AG08395 (cell line): ENCODE results near the gene GEMIN7.

Source experiments
- DNase-seq: peaks from one replicate; pipeline ENCODE4 v3.0.0; 2012; ENCODE audit warnings: mixed read lengths, low spot score

Gene GEMIN7

DNA sequence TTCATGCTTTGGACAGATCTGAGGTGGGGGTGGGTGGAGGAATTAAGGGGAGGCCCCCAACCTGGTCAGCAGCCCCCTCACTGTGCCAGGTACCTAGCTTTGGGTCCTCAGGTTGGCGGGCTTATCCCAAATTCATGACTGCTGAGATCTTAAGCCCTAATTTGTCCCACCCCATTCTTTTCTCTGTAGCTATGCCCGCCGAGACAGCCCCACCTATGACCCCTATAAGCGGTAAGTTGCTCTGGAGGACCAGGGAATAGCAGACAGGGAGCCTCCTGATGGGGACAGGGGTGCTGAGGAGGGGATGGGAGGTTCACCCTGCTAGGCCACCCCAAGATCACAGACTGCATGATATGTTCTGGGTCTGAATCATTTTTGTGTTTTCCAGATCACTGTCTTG, 17.1 kb upstream of the GEMIN7 start:
- no peak for DNase-seq

- no peak for DNase-seq
Observed at GRCh38 chr19:45063851-45064801, 14.9 kb upstream of the GEMIN7 start.

GRCh38 chr19:45066921-45067661, 12.0 kb upstream of the GEMIN7 start:
- no peak for DNase-seq

GRCh38 chr19:45068041-45068440, 11.0 kb upstream of the GEMIN7 start:
- DNase-seq: no peak

DNA sequence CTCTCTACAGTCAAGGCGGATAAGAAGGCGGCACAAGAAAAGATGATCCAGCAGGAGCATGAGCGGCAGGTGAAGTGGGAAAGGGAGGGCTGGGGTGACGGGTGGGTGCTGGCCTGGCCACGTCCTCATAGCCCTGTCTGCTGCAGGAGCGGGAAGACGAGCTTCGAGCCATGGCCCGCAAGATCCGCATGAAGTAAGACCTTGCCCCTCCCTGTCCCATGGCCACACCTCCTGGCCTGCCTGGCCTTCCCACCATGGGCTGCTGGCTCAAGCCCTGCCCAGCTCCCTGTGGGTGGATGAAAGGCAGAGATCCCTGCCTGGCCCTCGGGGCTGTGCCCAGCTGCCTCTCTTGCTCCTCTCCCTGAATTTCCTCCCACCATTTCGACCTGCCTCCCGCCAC, 10.0 kb upstream of the GEMIN7 start:
- peak; percentile 49 for DNase-seq

DNA sequence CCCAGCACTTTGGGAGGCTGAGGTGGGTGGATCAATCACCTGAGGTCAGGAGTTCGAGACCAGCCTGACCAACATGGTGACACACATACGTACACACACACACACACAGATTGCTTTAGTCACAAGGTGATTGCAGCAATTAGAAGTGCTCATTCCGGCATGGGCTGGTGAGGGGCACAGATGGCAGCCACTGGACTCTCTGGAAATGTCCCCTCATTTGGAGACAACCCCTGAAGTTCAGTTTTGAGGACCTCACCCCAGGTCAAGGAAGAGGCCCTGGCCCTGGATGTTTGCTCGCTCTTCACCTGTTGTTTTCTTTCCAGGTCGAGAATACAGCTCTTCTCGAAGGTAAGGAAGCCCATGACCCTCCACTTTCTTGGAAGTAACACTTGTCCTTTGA, 8.8 kb upstream of the GEMIN7 start:
- DNase-seq: no peak

DNA sequence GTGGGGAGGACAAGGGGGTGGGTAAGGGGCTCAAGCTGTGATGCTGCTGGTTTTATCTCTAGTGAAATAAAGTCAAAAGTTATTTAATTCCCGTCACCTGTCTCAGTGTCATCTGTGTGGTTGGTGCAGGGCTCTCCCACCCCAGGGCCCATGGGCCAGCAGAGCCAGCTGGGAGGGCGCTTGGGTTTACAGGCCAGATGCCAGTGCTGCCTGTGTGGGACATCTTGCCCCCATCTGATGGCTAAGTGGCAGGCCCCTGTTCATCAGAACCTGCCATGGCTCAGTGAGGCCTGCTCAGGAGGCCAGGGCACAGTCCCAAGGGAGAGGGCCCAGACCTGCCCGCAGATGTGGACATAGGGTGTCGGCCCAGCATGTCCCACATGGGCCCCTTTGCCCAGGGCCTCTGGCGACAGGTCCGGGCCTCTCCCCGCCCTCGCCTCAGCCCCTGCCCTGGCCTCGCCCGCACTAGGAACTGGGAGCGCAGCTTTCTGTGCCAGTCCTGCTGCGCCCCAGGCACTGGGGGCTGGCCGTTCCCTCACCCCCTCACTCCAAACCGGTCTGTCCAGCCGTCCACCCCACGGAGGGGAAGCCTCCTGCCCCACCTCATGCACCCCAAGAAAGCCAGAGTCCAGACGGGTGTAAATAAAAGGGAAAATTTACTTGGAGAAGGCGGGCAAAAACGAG, 8.1 kb upstream of the GEMIN7 start:
- no peak for DNase-seq

GRCh38 chr19:45071545-45071938, 7.5 kb upstream of the GEMIN7 start:
- no peak for DNase-seq

DNA sequence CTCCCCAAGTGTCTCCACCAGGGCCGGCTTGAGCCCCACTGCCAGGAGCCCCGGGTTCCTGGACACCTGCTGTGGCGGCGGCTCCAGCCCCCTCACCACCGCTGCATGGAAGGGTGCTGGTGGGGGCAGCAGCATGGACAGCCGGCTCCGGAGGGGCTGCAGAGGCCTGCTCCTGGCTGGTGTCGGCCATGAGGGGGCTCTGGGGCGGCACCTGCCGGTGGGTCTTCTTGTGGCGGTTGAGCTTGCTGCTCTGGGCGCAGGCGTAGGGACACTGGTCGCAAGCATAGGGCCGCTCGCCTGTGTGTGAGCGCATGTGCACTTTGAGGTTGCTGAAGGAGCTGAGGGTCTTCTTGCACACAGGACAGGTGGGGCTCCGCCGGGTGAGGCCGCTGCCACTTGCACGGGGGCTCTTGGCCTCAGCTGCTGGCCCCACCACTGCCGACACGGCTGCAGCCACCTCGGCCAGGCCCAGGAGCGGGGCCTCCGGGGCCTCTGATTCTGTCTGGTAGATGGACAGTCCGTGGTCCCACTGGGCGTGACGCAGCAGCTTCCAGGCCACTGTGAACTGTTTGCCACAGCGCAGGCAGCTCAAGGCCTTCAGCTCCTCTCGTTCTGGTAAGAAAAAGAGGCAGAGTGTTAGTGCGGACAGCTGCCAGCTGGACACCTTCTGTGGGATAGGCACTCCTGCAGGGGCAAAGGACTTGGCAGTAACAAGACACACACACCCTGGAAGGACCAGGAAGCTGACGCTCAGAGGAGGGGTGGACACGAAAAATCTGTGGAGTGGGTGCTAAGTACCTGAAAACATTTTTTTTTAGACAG, 6.9 kb upstream of the GEMIN7 start:
- DNase-seq: no peak

GRCh38 chr19:45074744-45075300, 4.2 kb upstream of the GEMIN7 start:
- no peak for DNase-seq

GRCh38 chr19:45075301-45076028, 3.6 kb upstream of the GEMIN7 start:
- DNase-seq: peak; percentile 84

DNA sequence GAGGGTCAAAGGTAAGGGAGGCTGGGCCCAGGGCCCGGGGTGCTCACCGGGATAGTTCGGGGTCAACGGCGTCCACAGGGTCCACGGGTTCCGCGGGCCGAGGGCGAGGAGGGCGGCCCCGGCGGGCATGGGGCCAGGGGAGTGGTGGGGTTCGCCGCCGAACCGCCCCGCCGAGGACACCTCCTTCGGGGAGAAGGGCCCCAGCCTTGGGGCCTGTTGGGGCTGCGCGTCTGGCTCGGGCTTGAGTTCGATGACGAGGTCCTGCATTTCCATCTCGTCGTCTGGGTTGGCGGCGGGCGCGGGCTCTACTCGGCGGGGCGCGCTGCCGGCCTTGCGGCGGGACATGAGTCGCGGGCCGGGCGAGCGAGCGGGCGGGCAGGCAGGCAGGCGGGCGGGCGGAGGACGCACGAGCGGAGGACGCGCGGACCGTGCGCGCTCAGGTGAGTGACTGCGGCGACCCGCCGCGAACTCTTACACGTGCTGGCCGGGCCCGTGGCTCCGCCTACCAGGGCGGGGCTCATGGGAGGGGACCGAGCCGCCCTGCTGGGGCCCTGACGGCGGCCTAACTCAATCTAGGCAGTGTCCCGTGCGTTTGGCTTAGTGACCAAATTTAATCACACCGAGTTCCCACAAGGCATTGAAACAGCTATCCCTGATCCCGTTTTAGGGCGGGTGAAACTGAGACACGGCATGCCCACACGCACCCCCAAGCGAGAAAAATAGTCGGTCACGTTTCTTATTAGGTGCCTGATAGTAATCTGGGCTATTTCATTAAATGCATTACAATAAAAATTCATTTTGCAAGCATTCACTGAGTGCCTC, 2.8 kb upstream of the GEMIN7 start, which contains the start of gene ZNF296:
TSS of gene ZNF296 (minus strand) at position 450 of the 822 bp plus-strand sequence. CDS start at position 345, 105 bp downstream.
- DNase-seq: peak; percentile 65

- no peak for DNase-seq
Observed at GRCh38 chr19:45076851-45077730, 2.0 kb upstream of the GEMIN7 start.

DNA sequence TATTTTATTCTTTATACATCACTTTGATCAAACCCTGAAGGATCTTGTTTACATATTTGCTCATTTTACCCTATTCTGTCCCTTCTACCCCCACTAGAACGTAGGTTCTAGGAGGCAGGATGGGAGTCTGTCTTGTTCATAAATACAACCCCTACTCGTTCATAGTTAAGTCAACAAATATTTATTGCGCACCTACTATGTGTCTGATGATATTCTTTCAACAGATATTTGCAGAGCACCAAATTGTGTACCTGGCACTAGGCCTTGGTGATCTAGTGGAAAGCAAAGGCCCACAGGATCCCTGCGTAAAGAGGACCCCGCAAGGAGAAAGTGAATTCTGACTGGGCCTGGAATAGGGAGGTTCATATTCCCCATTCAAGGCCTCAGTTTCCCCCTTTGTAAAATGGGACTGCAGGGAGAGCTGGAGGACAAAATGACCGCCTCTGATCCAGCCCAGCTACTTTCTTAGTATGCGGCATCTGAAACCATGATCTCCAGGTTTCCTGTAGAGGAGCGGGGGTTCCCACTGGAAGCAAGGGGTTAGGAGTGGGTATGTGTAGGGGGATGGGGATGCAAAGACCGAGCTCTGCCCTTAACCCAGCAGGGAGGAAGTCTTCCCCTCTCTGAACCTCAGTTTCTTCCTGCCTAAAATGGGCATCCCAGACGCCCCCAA, 534 bp upstream of the GEMIN7 start:
- DNase-seq: no peak

DNA sequence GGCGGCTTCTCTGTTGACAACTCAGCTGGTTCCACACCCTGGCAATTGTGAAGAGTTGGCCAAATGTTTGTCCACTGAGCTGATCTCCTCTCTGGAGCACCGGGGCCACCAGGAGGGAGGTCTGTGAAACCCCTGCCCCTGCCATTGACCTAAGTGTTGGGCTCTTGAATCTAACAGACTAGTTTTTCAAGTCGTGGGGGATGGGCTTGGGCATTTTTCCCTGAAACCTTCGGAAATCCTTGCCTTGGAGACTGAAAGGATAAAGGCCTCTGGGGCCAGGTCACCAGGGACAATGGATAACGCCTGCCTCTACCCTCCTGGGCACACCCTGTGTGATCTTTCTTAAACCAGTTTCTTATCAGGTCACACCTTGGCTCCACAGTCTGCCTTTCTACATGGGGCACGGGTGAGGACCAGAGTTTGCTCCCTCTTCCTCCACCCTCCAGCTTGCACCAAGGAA, 881 bp downstream of the GEMIN7 start:
- no peak for DNase-seq

- DNase-seq: no peak
Observed at GRCh38 chr19:45082170-45082569, 3.1 kb downstream of the GEMIN7 start.

GRCh38 chr19:45086480-45086879, 7.4 kb downstream of the GEMIN7 start:
- no peak for DNase-seq

GRCh38 chr19:45087531-45087930, 8.5 kb downstream of the GEMIN7 start:
- DNase-seq: no peak
